IMR-90 (cell line): ENCODE measurements around the gene DCHS2. TPM values are rescaled to one million over a fixed set of nuclear protein-coding genes. Genes with fewer than 3 reads are reported as not detected.

Experiments used
- ATAC-seq: fragments of 200-7000 bp; cut with Tn5 transposase; 2 replicates; pipeline ENCODE4 v1.9.1; 2020; ENCODE audit warnings: low read depth, mild to moderate bottlenecking, moderate library complexity
- BruUV-seq: library from RNA; stranded (reverse); fragments of 400-500 nt; replicated peaks from 2 replicates; lab custom pipeline; 2021; lab: Mats Ljungman, UMichigan
- CTCF ChIA-PET: fragments of 300-600 bp; formaldehyde crosslinking; extraction: SDS; loops from one replicate; lab custom pipeline; 2021; ENCODE audit warnings: antibody characterized with exemption; lab: Yijun Ruan, JAX
- POLR2A ChIA-PET: fragments of 300-600 bp; sonication (Branson Sonifier 250); formaldehyde crosslinking; loops from one replicate; lab custom pipeline; 2022; ENCODE audit warnings: antibody characterized with exemption; ENCODE audit not compliant: unreplicated experiment; lab: Charles Lee
- DNase-seq: peaks from one replicate; pipeline ENCODE4 v3.0.0; 2013
- H2AFZ ChIP-seq: replicated peaks from 2 replicates; pipeline ENCODE3; 2013; ENCODE audit warnings: low read length, mild to moderate bottlenecking; ENCODE audit not compliant: poor library complexity
- H2AK5ac ChIP-seq: 2 replicates; pipeline ENCODE4 v1.6.1; 2013; ENCODE audit warnings: low read depth, low read length, inconsistent platforms
- H2AK9ac ChIP-seq: replicated peaks from 2 replicates; pipeline ENCODE3; 2013; ENCODE audit warnings: mild to moderate bottlenecking, low read depth, low read length, moderate library complexity; ENCODE audit not compliant: poor library complexity
- H2BK120ac ChIP-seq: 2 replicates; pipeline ENCODE4 v1.6.1; 2013; ENCODE audit warnings: low read depth, low read length, inconsistent platforms
- H2BK15ac ChIP-seq: 3 replicates; pipeline ENCODE4 v1.6.1; 2013; ENCODE audit warnings: low read depth, low read length, inconsistent platforms
- H2BK20ac ChIP-seq: 2 replicates; pipeline ENCODE4 v1.6.1; 2013; ENCODE audit warnings: low read depth, mild to moderate bottlenecking, inconsistent platforms, low read length, moderate library complexity
- H2BK5ac ChIP-seq: 2 replicates; pipeline ENCODE4 v1.6.1; 2013; ENCODE audit warnings: mild to moderate bottlenecking, low read depth, low read length, inconsistent platforms; ENCODE audit not compliant: poor library complexity, severe bottlenecking
- H3K14ac ChIP-seq: replicated peaks from 2 replicates; pipeline ENCODE4 v1.6.1; 2013; ENCODE audit warnings: low read depth, low read length, inconsistent platforms
- H3K18ac ChIP-seq: 2 replicates; pipeline ENCODE4 v1.6.1; 2013; ENCODE audit warnings: low read depth, low read length, control low read depth
- H3K23ac ChIP-seq: 2 replicates; pipeline ENCODE4 v1.6.1; 2013; ENCODE audit warnings: low read depth, low read length, inconsistent platforms
- H3K27ac ChIP-seq: 2 replicates; pipeline ENCODE4 v1.5.1; 2013; ENCODE audit warnings: mild to moderate bottlenecking, control low read depth, low read length; ENCODE audit not compliant: insufficient read depth
- H3K27me3 ChIP-seq: 2 replicates; pipeline ENCODE4 v1.6.1; 2013; ENCODE audit warnings: low read length; ENCODE audit not compliant: control insufficient read depth, insufficient read depth
- H3K36me3 ChIP-seq: 2 replicates; pipeline ENCODE4 v1.6.1; 2013; ENCODE audit warnings: low read length, mixed read lengths; ENCODE audit not compliant: control insufficient read depth, insufficient read depth
- H3K4ac ChIP-seq: 2 replicates; pipeline ENCODE4 v1.6.1; 2013; ENCODE audit warnings: low read depth, low read length, inconsistent platforms
- H3K4me1 ChIP-seq: 2 replicates; pipeline ENCODE4 v1.6.1; 2013; ENCODE audit warnings: low read length, mixed read lengths; ENCODE audit not compliant: control insufficient read depth, insufficient read depth
- H3K4me2 ChIP-seq: 2 replicates; pipeline ENCODE4 v1.6.1; 2013; ENCODE audit warnings: low read depth, mild to moderate bottlenecking, control low read depth, low read length, moderate library complexity
- H3K4me3 ChIP-seq: 2 replicates; pipeline ENCODE4 v1.5.1; 2013; ENCODE audit warnings: low read depth, mild to moderate bottlenecking, control low read depth, low read length, moderate library complexity; ENCODE audit not compliant: insufficient read depth
- H3K56ac ChIP-seq: 2 replicates; pipeline ENCODE4 v1.6.1; 2013; ENCODE audit warnings: low read length, inconsistent platforms; ENCODE audit not compliant: insufficient read depth; ENCODE audit errors: extremely low read depth
- H3K79me1 ChIP-seq, 2 experiments: 2 replicates each; pipeline ENCODE4 v1.6.1; 2013; ENCODE audit warnings: low read length in 2 of 2, inconsistent platforms in 1 of 2, low read depth in 1 of 2
- H3K9ac ChIP-seq: 2 replicates; pipeline ENCODE4 v1.6.1; 2013; ENCODE audit warnings: low read depth, low read length, control low read depth
- H3K9me1 ChIP-seq: 2 replicates; pipeline ENCODE4 v1.6.1; 2013; ENCODE audit warnings: low read length, inconsistent platforms; ENCODE audit not compliant: insufficient read depth
- H3K9me3 ChIP-seq: 2 replicates; pipeline ENCODE4 v1.6.1; 2013; ENCODE audit warnings: low read length; ENCODE audit not compliant: control insufficient read depth, insufficient read depth
- H4K20me1 ChIP-seq: 2 replicates; pipeline ENCODE4 v1.6.1; 2013; ENCODE audit warnings: low read length, inconsistent platforms; ENCODE audit not compliant: insufficient read depth
- H4K5ac ChIP-seq: 2 replicates; pipeline ENCODE4 v1.6.1; 2013; ENCODE audit warnings: mild to moderate bottlenecking, low read depth, low read length, control low read depth
- H4K8ac ChIP-seq, 2 experiments: 2 replicates each; pipeline ENCODE4 v1.6.1; 2013; ENCODE audit warnings: low read depth in 2 of 2, low read length in 2 of 2, control low read depth in 1 of 2, inconsistent platforms in 1 of 2
- H4K91ac ChIP-seq: 2 replicates; pipeline ENCODE4 v1.6.1; 2013; ENCODE audit warnings: low read depth, low read length, inconsistent platforms; ENCODE audit not compliant: insufficient read depth
- BHLHE40 ChIP-seq: fragments of 150-350 bp; IDR thresholded peaks from 2 replicates; pipeline ENCODE4 v1.6.1; 2016; ENCODE audit warnings: mild to moderate bottlenecking, low read depth, low read length
- CEBPB ChIP-seq: IDR thresholded peaks from 2 replicates; pipeline ENCODE4 v1.6.1; 2012; ENCODE audit warnings: low read depth, low read length, improper control_type of control experiment
- CHD1 ChIP-seq: IDR thresholded peaks from 2 replicates; pipeline ENCODE4 v1.6.1; 2012; ENCODE audit warnings: low read depth, low read length, improper control_type of control experiment
- FOS ChIP-seq: fragments of 150-350 bp; IDR thresholded peaks from 2 replicates; pipeline ENCODE4 v1.6.1; 2016; ENCODE audit warnings: low read depth, low read length
- MAFK ChIP-seq: IDR thresholded peaks from 2 replicates; pipeline ENCODE4 v1.6.1; 2012; ENCODE audit warnings: low read depth, low read length, improper control_type of control experiment
- MAZ ChIP-seq: IDR thresholded peaks from 2 replicates; pipeline ENCODE4 v1.6.1; 2012; ENCODE audit warnings: low read depth, mild to moderate bottlenecking, low read length, improper control_type of control experiment, moderate library complexity, borderline replicate concordance
- MXI1 ChIP-seq: IDR thresholded peaks from 2 replicates; pipeline ENCODE4 v1.6.1; 2012; ENCODE audit warnings: low read depth, mild to moderate bottlenecking, low read length, moderate library complexity, borderline replicate concordance
- NFE2L2 ChIP-seq: fragments of 150-350 bp; IDR thresholded peaks from 2 replicates; pipeline ENCODE4 v1.6.1; 2016; ENCODE audit warnings: low read depth, mild to moderate bottlenecking, low read length
- POLR2A ChIP-seq: IDR thresholded peaks from 2 replicates; pipeline ENCODE4 v1.6.1; 2012; ENCODE audit warnings: mild to moderate bottlenecking, low read depth, low read length
- RAD21 ChIP-seq: IDR thresholded peaks from 2 replicates; pipeline ENCODE4 v1.6.1; 2012; ENCODE audit warnings: low read length, improper control_type of control experiment
- RCOR1 ChIP-seq: IDR thresholded peaks from 2 replicates; pipeline ENCODE4 v1.6.1; 2012; ENCODE audit warnings: mild to moderate bottlenecking, low read length, improper control_type of control experiment; ENCODE audit not compliant: insufficient replicate concordance
- RFX5 ChIP-seq: IDR thresholded peaks from 2 replicates; pipeline ENCODE4 v1.8.0; 2012; ENCODE audit warnings: low read depth, mild to moderate bottlenecking, low read length, moderate library complexity
- SMC3 ChIP-seq: fragments of 150-350 bp; IDR thresholded peaks from 2 replicates; pipeline ENCODE4 v1.6.1; 2016; ENCODE audit warnings: low read depth, mild to moderate bottlenecking, antibody characterized with exemption, low read length, moderate library complexity
- WGBS, 2 experiments: methylation state at CpG; one replicate each; pipeline versions ENCODE4 v1.1.5 to v1.1.7; 2013; ENCODE audit warnings: missing lambda C conversion rate in 2 of 2; ENCODE audit not compliant: insufficient read length in 1 of 2; ENCODE audit errors: extremely low coverage in 2 of 2; 5-methylcytosine and 5-hydroxymethylcytosine counted together
- dilution Hi-C: fragments of 300-500 bp; cut with HindIII; formaldehyde crosslinking; loops from one replicate; pipeline ENCODE4 v1.14.3; 2018; ENCODE audit warnings: low sequenced_read_pairs; ENCODE audit not compliant: unreplicated experiment
- in situ Hi-C: fragments of 300-500 bp; cut with MboI; formaldehyde crosslinking; loops from 3 replicates; pipeline ENCODE4 v1.14.3; 2019; ENCODE audit warnings: low sequenced_read_pairs, inconsistent platforms, mixed read lengths
- intact Hi-C: fragments of 100-400 bp; cut with micrococcal nuclease; formaldehyde crosslinking; loops from 2 replicates; pipeline ENCODE4 v1.10.0; 2022
- polyA plus RNA-seq, 3 experiments: library from polyadenylated mRNA; depleted of rRNA; stranded (reverse); fragments of >200 nt; gene quantifications; 2 replicates each; pipeline ENCODE4 v1.2.3, GENCODE V29; 2012; ENCODE audit warnings: low replicate concordance in 1 of 3
- total RNA-seq: library from RNA; depleted of rRNA; stranded (reverse); fragments of >200 nt; gene quantifications from 2 replicates; pipeline ENCODE4 v1.2.3, GENCODE V29; 2012
- TF ChIP-seq, protein P1 (sequence below): fragments of 150-350 bp; IDR thresholded peaks from 2 replicates; pipeline ENCODE4 v1.6.1; 2016; ENCODE audit warnings: low read depth, mild to moderate bottlenecking, low read length, moderate library complexity, borderline replicate concordance
- TF ChIP-seq, protein P2 (sequence below): fragments of 150-350 bp; IDR thresholded peaks from 2 replicates; pipeline ENCODE4 v1.6.1; 2017; ENCODE audit warnings: mild to moderate bottlenecking, antibody characterized with exemption, low read length, low read depth
- TF ChIP-seq, protein P3 (sequence below): conservative IDR thresholded peaks from 2 replicates; pipeline ENCODE4 v1.5.1; 2012; ENCODE audit warnings: mild to moderate bottlenecking, low read depth, low read length, improper control_type of control experiment

Gene DCHS2
- total and polyA plus RNA-seq, 2 of the 4 experiments (the other 2 are of a cell fraction): not detected

DNA sequence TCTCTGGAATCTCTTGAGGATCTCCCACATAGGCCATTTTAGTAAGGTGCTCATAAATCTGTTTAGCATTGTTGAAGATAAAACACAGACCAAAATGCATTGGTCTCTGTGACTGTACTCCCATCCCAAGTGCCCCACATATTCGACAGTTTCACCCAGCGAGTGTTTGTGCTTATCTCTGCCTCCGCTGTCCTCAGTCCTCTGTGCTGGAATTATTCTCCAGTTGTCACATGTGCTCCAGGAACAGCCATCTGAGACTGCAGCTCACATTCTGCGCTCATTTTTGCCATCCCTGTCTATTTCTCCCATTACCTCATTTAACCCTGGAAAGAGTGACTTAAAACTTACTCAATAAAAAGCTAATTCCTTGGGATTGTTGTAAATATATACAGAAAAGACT is 27.6 kb upstream of the DCHS2 start:
- CTCF ChIA-PET: interaction anchor here (0.7 kb wide), 1 partner anchor 8 kb away, joined by 3 read pairs; no protein-coding TSS in a partner anchor
- 25% methylated on average over 3 of the region's 4 CpGs; no CpG with 5 or more reads in 1 of the 2 experiments for WGBS, 2 experiments
- Histone ChIP-seq H3K27ac (no peak overlapping the region), H3K23ac (no peak overlapping the region), H3K4me3 (no peak overlapping the region), H3K56ac (no peak overlapping the region), H4K20me1 (no peaks in the 10 kb centered on the region), H4K5ac (no peak overlapping the region), H3K4me1 (peaks cover 3% of the 10 kb centered on the region; the same call in 1 of the 2 replicates), H2BK20ac (no peak overlapping the region), H3K79me1 (no peaks in the 10 kb centered on the region), H4K8ac (no peak overlapping the region), H2AFZ (no peak overlapping the region), H2BK15ac (no peak overlapping the region), H2AK9ac (no peak overlapping the region), H3K9me1 (no peaks in the 10 kb centered on the region), H2AK5ac (no peak overlapping the region), H3K36me3 (no peaks in the 10 kb centered on the region), H3K4ac (no peak overlapping the region), H3K27me3 (peaks cover 4% of the 10 kb centered on the region; the same call in 1 of the 2 replicates), H3K9me3 (no peaks in the 10 kb centered on the region), H4K91ac (no peak overlapping the region), H2BK5ac (no peak overlapping the region), H3K18ac (no peak overlapping the region), H3K14ac (no peak overlapping the region), H3K9ac (no peak overlapping the region), H3K4me2 (no peak overlapping the region; the same call in 1 of the 2 replicates), H2BK120ac (no peak overlapping the region)
- DNase-seq (no peak), ATAC-seq (peak; percentile 11; the same call in 1 of the 2 replicates)
- intact Hi-C loops (no loop called here), in situ Hi-C loops (no loop called here), dilution Hi-C loops (no loop called here)
- POLR2A ChIA-PET: no interaction called here
- no peak for TF ChIP-seq RCOR1
- TF ChIP-seq MAFK: no peak
- no peak for TF ChIP-seq MXI1
- no peak for TF ChIP-seq BHLHE40
- TF ChIP-seq CEBPB: no peak
- TF ChIP-seq, protein P1, sequence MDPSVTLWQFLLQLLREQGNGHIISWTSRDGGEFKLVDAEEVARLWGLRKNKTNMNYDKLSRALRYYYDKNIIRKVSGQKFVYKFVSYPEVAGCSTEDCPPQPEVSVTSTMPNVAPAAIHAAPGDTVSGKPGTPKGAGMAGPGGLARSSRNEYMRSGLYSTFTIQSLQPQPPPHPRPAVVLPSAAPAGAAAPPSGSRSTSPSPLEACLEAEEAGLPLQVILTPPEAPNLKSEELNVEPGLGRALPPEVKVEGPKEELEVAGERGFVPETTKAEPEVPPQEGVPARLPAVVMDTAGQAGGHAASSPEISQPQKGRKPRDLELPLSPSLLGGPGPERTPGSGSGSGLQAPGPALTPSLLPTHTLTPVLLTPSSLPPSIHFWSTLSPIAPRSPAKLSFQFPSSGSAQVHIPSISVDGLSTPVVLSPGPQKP: no peak
- no peak for TF ChIP-seq POLR2A
- TF ChIP-seq SMC3: no peak
- no peak for TF ChIP-seq CHD1
- no peak for TF ChIP-seq NFE2L2
- TF ChIP-seq, protein P2, sequence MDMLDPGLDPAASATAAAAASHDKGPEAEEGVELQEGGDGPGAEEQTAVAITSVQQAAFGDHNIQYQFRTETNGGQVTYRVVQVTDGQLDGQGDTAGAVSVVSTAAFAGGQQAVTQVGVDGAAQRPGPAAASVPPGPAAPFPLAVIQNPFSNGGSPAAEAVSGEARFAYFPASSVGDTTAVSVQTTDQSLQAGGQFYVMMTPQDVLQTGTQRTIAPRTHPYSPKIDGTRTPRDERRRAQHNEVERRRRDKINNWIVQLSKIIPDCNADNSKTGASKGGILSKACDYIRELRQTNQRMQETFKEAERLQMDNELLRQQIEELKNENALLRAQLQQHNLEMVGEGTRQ: no peak
- TF ChIP-seq MAZ: no peak
- no peak for TF ChIP-seq FOS
- no peak for TF ChIP-seq RFX5
- no peak for TF ChIP-seq RAD21
- TF ChIP-seq, protein P3, sequence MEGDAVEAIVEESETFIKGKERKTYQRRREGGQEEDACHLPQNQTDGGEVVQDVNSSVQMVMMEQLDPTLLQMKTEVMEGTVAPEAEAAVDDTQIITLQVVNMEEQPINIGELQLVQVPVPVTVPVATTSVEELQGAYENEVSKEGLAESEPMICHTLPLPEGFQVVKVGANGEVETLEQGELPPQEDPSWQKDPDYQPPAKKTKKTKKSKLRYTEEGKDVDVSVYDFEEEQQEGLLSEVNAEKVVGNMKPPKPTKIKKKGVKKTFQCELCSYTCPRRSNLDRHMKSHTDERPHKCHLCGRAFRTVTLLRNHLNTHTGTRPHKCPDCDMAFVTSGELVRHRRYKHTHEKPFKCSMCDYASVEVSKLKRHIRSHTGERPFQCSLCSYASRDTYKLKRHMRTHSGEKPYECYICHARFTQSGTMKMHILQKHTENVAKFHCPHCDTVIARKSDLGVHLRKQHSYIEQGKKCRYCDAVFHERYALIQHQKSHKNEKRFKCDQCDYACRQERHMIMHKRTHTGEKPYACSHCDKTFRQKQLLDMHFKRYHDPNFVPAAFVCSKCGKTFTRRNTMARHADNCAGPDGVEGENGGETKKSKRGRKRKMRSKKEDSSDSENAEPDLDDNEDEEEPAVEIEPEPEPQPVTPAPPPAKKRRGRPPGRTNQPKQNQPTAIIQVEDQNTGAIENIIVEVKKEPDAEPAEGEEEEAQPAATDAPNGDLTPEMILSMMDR: no peak
- no TSS peak for BruUV-seq
